ENCODE results near the gene ENG. TPM values are rescaled to one million over a fixed set of nuclear protein-coding genes. Genes with fewer than 3 reads are reported as not detected.

The ENG gene
- polyA plus RNA-seq, 1 of the 3 experiments (the other 2 are of a cell fraction) = 18.8 TPM

GRCh38 chr9:127789179-127789578 is 65.3 kb downstream of the ENG start:
- H3K4me3 ChIP-seq (ENCODE audit: low read depth in 2 of 2, low read length in 1 of 2) = no peak overlapping the region
- H3K36me3 ChIP-seq (replicated peaks in 1 of 2; ENCODE audit: control insufficient read depth in 1 of 2, insufficient read depth in 2 of 2, low read length in 1 of 2) = peaks cover 56 to 60% of the 10 kb centered on the region in 2 experiments
- H3K4me2 ChIP-seq = no peak overlapping the region
- peaks cover 22% of the 10 kb centered on the region for H3F3A ChIP-seq (replicated peaks; ENCODE audit: insufficient read depth)
- POLR2A ChIA-PET = no interaction called here
- WGBS (ENCODE audit: low lambda C conversion rate) = 93% methylated on average over 22 of the region's 25 CpGs
- no peaks in the 10 kb centered on the region for H3K9me3 ChIP-seq
- DNase-seq = no peak
- H3K27ac ChIP-seq (ENCODE audit: low read depth in 2 of 2, low read length in 1 of 2) = no peak overlapping the region
- no peaks in the 10 kb centered on the region for H3K9me2 ChIP-seq
- H3K27me3 ChIP-seq (ENCODE audit: insufficient read depth) = no peaks in the 10 kb centered on the region
- no peak overlapping the region for H2AFZ ChIP-seq (ENCODE audit: low read depth)
- CTCF ChIA-PET = interaction anchor here (1.0 to 6.3 kb wide), 3 partner anchors 54 to 132 kb away, joined by 3 to 87 read pairs (median 24); partner anchors contain the start of gene TOR2A
- H3K4me1 ChIP-seq (ENCODE audit: control insufficient read depth in 1 of 2, insufficient read depth in 2 of 2, low read depth in 1 of 2, low read length in 1 of 2) = peaks cover 6 to 13% of the 10 kb centered on the region in 2 experiments
- H3K79me2 ChIP-seq (ENCODE audit: insufficient read depth) = peaks cover 59% of the 10 kb centered on the region
- TF ChIP-seq CHD2 (IDR thresholded peaks at IDR 0.05; ENCODE audit: low read length, partially characterized antibody) = no peak
- TF ChIP-seq IRF3 (IDR thresholded peaks at IDR 0.05; ENCODE audit: low read depth, low read length) = no peak
- TF ChIP-seq TAF1 (IDR thresholded peaks at IDR 0.05; ENCODE audit: borderline replicate concordance, low read depth, low read length) = no peak
- TF ChIP-seq RCOR1 (IDR thresholded peaks at IDR 0.05; ENCODE audit: low read length) = no peak
- no peak for TF ChIP-seq MXI1 (IDR thresholded peaks at IDR 0.05; ENCODE audit: low read depth, low read length)
- TF ChIP-seq RXRA (IDR thresholded peaks at IDR 0.05; ENCODE audit: borderline replicate concordance, low read depth) = no peak
- no peak for TF ChIP-seq POLR2AphosphoS5 (IDR thresholded peaks at IDR 0.05; ENCODE audit: low read depth, low read length)
- no peak for TF ChIP-seq USF2 (IDR thresholded peaks at IDR 0.05; ENCODE audit: borderline replicate concordance, low read depth, low read length)
- no peak for TF ChIP-seq JUND (IDR thresholded peaks at IDR 0.05)
- no peak for TF ChIP-seq YY1 (IDR thresholded peaks at IDR 0.05; ENCODE audit: low read depth)
- TF ChIP-seq GATA2 (CRISPR knock-in tag; IDR thresholded peaks at IDR 0.05) = no peak
- TF ChIP-seq MEF2A (IDR thresholded peaks at IDR 0.05; ENCODE audit: borderline replicate concordance, low read depth) = no peak
- TF ChIP-seq SIN3A (IDR thresholded peaks at IDR 0.05; ENCODE audit: borderline replicate concordance, low read depth, low read length) = no peak
- peaks cover 74% of the 10 kb centered on the region for H4K20me1 ChIP-seq (ENCODE audit: insufficient read depth)
- H3K9ac ChIP-seq = no peak overlapping the region

GRCh38 chr9:127788337-127789011 is 66.0 kb downstream of the ENG start:
- Histone ChIP-seq H3K4me1 (ENCODE audit: control insufficient read depth in 1 of 2, insufficient read depth in 2 of 2, low read depth in 1 of 2, low read length in 1 of 2) (peaks cover 6 to 13% of the 10 kb centered on the region in 2 experiments), H3K27me3 (ENCODE audit: insufficient read depth) (no peaks in the 10 kb centered on the region), H3K4me2 (no peak overlapping the region), H4K20me1 (ENCODE audit: insufficient read depth) (peaks cover 71% of the 10 kb centered on the region), H3K27ac (ENCODE audit: low read depth in 2 of 2, low read length in 1 of 2) (no peak overlapping the region), H3K9me3 (no peaks in the 10 kb centered on the region), H3K4me3 (ENCODE audit: low read depth in 2 of 2, low read length in 1 of 2) (no peak overlapping the region), H3K9ac (no peak overlapping the region), H3F3A (replicated peaks; ENCODE audit: insufficient read depth) (peaks cover 17% of the 10 kb centered on the region), H3K79me2 (ENCODE audit: insufficient read depth) (peaks cover 59% of the 10 kb centered on the region), H3K36me3 (replicated peaks in 1 of 2; ENCODE audit: control insufficient read depth in 1 of 2, insufficient read depth in 2 of 2, low read length in 1 of 2) (peaks cover 55 to 57% of the 10 kb centered on the region in 2 experiments), H3K9me2 (no peaks in the 10 kb centered on the region), H2AFZ (ENCODE audit: low read depth) (no peak overlapping the region)
- CTCF ChIA-PET = interaction anchor here (1.3 to 6.3 kb wide), 7 partner anchors 10 to 199 kb away, joined by 4 to 87 read pairs (median 8); partner anchors contain the start of gene TOR2A
- WGBS (ENCODE audit: low lambda C conversion rate) = 93% methylated on average over 15 of the region's 26 CpGs
- no peak for TF ChIP-seq FOSL2 (IDR thresholded peaks at IDR 0.05; ENCODE audit: borderline replicate concordance, low read depth)
- TF ChIP-seq RCOR1 (IDR thresholded peaks at IDR 0.05; ENCODE audit: low read length) = no peak
- TF ChIP-seq TCF12 (IDR thresholded peaks at IDR 0.05) = no peak
- no peak for TF ChIP-seq MXI1 (IDR thresholded peaks at IDR 0.05; ENCODE audit: low read depth, low read length)
- no peak for TF ChIP-seq TAF1 (IDR thresholded peaks at IDR 0.05; ENCODE audit: borderline replicate concordance, low read depth, low read length)
- no peak for TF ChIP-seq GATA2 (CRISPR knock-in tag; IDR thresholded peaks at IDR 0.05)
- no peak for TF ChIP-seq SIN3A (IDR thresholded peaks at IDR 0.05; ENCODE audit: borderline replicate concordance, low read depth, low read length)
- no peak for TF ChIP-seq IRF3 (IDR thresholded peaks at IDR 0.05; ENCODE audit: low read depth, low read length)
- no peak for DNase-seq
- POLR2A ChIA-PET = interaction anchor here (0.6 kb wide), 1 partner anchor 511 kb away, joined by 3 read pairs; no protein-coding TSS in a partner anchor

Measured in SK-N-SH (cell line).